GM23248 (cell line): Measurements from ENCODE around the gene TBX19.

Experiments used
- EZH2 ChIP-seq: fragments of 200-600 bp; sonication (generic); IDR thresholded peaks from 2 replicates; pipeline ENCODE4 v1.6.1; 2018; ENCODE audit warnings: antibody characterized with exemption, mild to moderate bottlenecking; ENCODE audit not compliant: insufficient read depth, poor library complexity, severe bottlenecking
- EZH2phosphoT487 ChIP-seq: fragments of 200-600 bp; sonication (generic); IDR thresholded peaks from 2 replicates; pipeline ENCODE4 v1.6.1; 2018; ENCODE audit warnings: antibody characterized with exemption, moderate library complexity, mild to moderate bottlenecking, low read depth; ENCODE audit not compliant: insufficient read depth

DNA sequence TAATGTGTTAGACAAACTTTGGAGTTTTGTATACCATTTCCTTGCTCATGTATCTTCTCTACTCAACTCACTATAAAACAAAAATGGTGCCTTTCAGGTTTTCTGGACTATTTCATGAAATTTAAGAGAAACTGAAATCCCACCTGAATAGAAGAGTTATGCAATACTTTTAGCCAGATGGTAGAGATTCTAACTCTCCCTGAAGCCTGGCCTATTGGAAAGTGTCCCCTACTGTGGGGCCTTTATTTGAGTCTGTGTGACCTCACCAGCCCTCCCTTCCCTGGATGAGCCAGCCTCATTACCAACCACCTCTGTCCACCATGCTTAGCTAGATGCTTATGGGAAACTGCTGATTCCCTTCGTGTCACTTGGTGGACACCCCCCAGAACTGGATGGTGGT, 35.5 kb downstream of the TBX19 start:
- no peak for TF ChIP-seq EZH2
- no peak for TF ChIP-seq EZH2phosphoT487
